DND-41 (cell line): Measurements from ENCODE around the gene PDAP1.

Source experiments
- ATAC-seq: fragments of 200-7000 bp; cut with Tn5 transposase; 3 replicates; pipeline ENCODE4 v1.9.1; 2021; ENCODE audit warnings: low read depth; ENCODE audit not compliant: insufficient read depth
- DNase-seq: peaks from one replicate; pipeline ENCODE4 v3.0.0-alpha.2; 2020
- H2AFZ ChIP-seq: 2 replicates; pipeline ENCODE4 v1.6.0; 2012; ENCODE audit warnings: low read depth, low read length
- H3K27ac ChIP-seq: 2 replicates; pipeline ENCODE4 v1.5.1; 2012; ENCODE audit warnings: low read length, inconsistent platforms
- H3K27me3 ChIP-seq: fragments of 200-600 bp; sonication (generic); 2 replicates; pipeline ENCODE4 v1.6.0; 2012; ENCODE audit warnings: low read length, mild to moderate bottlenecking, inconsistent platforms; ENCODE audit not compliant: insufficient read depth, poor library complexity
- H3K36me3 ChIP-seq: 2 replicates; pipeline ENCODE4 v1.5.1; 2012; ENCODE audit warnings: low read length, inconsistent platforms; ENCODE audit not compliant: insufficient read depth
- H3K4me1 ChIP-seq: 2 replicates; pipeline ENCODE4 v1.5.1; 2012; ENCODE audit warnings: mild to moderate bottlenecking, low read length; ENCODE audit not compliant: insufficient read depth
- H3K4me2 ChIP-seq: 2 replicates; pipeline ENCODE4 v1.6.0; 2012; ENCODE audit warnings: mild to moderate bottlenecking, moderate library complexity, low read length, inconsistent platforms; ENCODE audit not compliant: insufficient read depth
- H3K4me3 ChIP-seq, 2 experiments: fragments of 200-600 bp in 1 of 2; shearing (Covaris generic) in 1 of 2; 2 replicates each; pipeline ENCODE4 v1.5.1; 2012 to 2016; ENCODE audit warnings: inconsistent platforms in 2 of 2, low read length in 2 of 2, mild to moderate bottlenecking in 2 of 2, low read depth in 1 of 2, moderate library complexity in 1 of 2
- H3K79me2 ChIP-seq: 2 replicates; pipeline ENCODE4 v1.6.0; 2012; ENCODE audit warnings: low read length, inconsistent platforms; ENCODE audit not compliant: insufficient read depth
- H3K9ac ChIP-seq: 2 replicates; pipeline ENCODE4 v1.6.0; 2012; ENCODE audit warnings: low read depth, mild to moderate bottlenecking, inconsistent platforms, low read length, moderate library complexity
- H3K9me3 ChIP-seq: 2 replicates; pipeline ENCODE4 v1.5.1; 2012; ENCODE audit warnings: low read length, moderate library complexity, mild to moderate bottlenecking, inconsistent platforms; ENCODE audit not compliant: insufficient read depth, severe bottlenecking
- H4K20me1 ChIP-seq: 2 replicates; pipeline ENCODE4 v1.6.0; 2012; ENCODE audit warnings: low read length; ENCODE audit not compliant: insufficient read depth
- EZH2 ChIP-seq: IDR thresholded peaks from 3 replicates; pipeline ENCODE4 v1.6.1; 2012; ENCODE audit warnings: borderline replicate concordance, low read depth, mild to moderate bottlenecking, moderate library complexity, low read length, inconsistent platforms; ENCODE audit not compliant: severe bottlenecking
- TF ChIP-seq, protein P1 (sequence below): IDR thresholded peaks from 2 replicates; pipeline ENCODE4 v1.5.1; 2012; ENCODE audit warnings: borderline replicate concordance, low read length, moderate library complexity, mild to moderate bottlenecking; ENCODE audit not compliant: poor library complexity, severe bottlenecking; ENCODE audit errors: extremely low read depth

The PDAP1 gene

DNA sequence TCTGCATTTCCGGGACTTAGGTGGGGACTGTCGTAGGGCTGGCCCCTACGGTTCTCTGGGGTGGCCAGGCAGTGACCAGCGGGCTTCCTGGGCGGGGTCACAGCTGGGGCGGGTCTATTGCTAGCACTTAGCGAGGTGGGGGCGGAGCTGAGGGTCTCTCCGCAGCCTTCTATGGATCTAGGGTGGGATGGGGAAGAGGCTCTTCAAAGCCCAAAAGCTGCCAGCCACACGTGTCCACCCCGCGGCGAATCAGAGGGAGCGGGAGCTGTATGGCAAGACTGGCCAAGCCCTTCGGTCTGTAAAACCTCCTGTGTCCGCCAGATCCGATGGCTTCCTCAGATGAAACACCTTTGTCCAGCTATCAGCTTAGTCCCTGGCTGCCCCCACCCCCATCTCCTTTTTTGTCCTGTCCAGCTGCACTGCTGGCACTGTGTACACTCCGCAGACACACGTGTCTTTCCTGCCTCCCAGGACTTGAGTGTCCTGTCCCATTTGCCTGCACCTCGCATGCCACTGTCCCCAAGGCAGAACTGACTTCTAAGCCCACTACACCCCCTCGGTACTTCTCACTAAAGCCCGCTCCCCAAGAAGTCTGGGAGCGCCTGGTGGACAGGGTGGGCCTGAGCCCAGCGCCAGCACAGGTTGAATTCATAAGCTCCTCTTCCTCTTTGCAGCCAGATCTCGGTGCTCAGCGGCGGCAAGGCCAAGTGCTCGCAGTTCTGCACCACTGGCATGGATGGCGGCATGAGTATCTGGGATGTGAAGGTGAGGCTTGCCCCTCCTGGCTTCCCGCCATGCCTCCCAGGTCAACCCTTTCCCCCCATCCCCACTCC lies 14.8 kb downstream of the PDAP1 start:
- no peaks in the 10 kb centered on the region for H3K9me3 ChIP-seq
- TF ChIP-seq, protein P1, sequence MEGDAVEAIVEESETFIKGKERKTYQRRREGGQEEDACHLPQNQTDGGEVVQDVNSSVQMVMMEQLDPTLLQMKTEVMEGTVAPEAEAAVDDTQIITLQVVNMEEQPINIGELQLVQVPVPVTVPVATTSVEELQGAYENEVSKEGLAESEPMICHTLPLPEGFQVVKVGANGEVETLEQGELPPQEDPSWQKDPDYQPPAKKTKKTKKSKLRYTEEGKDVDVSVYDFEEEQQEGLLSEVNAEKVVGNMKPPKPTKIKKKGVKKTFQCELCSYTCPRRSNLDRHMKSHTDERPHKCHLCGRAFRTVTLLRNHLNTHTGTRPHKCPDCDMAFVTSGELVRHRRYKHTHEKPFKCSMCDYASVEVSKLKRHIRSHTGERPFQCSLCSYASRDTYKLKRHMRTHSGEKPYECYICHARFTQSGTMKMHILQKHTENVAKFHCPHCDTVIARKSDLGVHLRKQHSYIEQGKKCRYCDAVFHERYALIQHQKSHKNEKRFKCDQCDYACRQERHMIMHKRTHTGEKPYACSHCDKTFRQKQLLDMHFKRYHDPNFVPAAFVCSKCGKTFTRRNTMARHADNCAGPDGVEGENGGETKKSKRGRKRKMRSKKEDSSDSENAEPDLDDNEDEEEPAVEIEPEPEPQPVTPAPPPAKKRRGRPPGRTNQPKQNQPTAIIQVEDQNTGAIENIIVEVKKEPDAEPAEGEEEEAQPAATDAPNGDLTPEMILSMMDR, result no peak
- no peak for TF ChIP-seq EZH2
- H3K4me1 ChIP-seq, result no peaks in the 10 kb centered on the region
- no peaks in the 10 kb centered on the region for H3K27me3 ChIP-seq
- H3K4me2 ChIP-seq, result no peak overlapping the region
- ATAC-seq (0 out of 3 replicates have a peak, but pooled peaks have one; percentile 7), DNase-seq (no peak)
- no peak overlapping the region for H3K4me3 ChIP-seq
- H3K9ac ChIP-seq, result no peak overlapping the region
- no peak overlapping the region for H3K27ac ChIP-seq
- no peak overlapping the region for H2AFZ ChIP-seq
- H4K20me1 ChIP-seq, result peaks cover 48% of the 10 kb centered on the region
- peaks cover 91% of the 10 kb centered on the region for H3K36me3 ChIP-seq
- H3K79me2 ChIP-seq, result peaks cover 20% of the 10 kb centered on the region

DNA sequence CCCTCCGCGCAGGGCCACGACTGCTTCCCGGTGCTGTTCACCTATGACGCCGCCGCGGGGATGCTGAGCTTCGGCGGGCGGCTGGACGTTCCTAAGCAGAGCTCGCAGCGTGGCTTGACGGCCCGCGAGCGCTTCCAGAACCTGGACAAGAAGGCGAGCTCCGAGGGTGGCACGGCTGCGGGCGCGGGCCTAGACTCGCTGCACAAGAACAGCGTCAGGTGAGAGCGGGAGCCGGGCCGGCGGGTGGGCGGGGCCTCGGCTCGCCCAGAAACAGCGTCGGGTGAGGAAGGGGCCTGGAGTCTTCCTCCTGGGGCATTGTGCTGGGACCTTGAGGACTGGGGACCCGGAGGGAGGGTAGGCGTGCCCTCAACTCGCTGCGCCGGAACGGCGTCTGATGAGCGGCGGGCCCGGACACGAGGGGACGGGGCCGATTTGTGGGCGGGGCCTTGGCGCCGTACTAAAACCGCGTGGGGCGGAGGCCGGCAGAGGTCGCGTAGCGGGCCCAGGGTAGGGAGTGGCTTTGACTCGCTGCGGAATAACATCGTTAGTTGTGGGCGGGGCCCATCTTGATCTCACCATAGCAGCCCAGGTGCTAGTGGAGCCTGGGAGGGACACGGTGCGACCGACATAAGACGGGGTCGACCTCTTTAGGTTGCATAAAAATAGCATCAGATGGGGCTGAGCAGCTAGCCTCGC lies 15.6 kb downstream of the PDAP1 start:
- Histone ChIP-seq H3K27me3 (no peaks in the 10 kb centered on the region), H3K4me1 (no peaks in the 10 kb centered on the region), H3K4me3 (no peak overlapping the region), H4K20me1 (peaks cover 48% of the 10 kb centered on the region), H3K4me2 (no peak overlapping the region), H2AFZ (no peak overlapping the region), H3K9ac (no peak overlapping the region), H3K9me3 (no peaks in the 10 kb centered on the region), H3K36me3 (peaks cover 91% of the 10 kb centered on the region), H3K27ac (no peak overlapping the region), H3K79me2 (peaks cover 18% of the 10 kb centered on the region)
- ATAC-seq (no peak), DNase-seq (no peak)
- TF ChIP-seq, protein P1, result no peak
- TF ChIP-seq EZH2, result no peak

DNA sequence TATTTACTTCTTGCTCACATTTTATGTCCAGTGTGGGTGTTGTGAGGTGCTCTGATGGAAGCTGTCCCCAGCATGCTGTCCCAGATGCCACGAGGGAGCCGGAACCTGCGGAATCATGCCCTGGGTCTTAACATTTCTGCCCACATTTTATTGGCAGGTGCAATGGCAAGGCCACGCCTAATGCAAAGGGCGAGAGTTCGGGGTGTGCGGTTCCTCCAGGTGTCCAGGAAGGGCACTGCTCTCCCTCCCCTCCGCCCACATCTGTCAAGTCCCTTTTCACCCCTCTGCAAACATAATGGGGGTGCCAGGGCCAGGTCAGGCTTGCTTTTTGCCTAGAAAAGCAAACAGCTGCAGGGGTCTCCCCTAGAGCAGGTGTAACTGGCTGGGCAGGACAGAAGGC lies 16.4 kb downstream of the PDAP1 start:
- no peaks in the 10 kb centered on the region for H3K4me1 ChIP-seq
- ATAC-seq (no peak), DNase-seq (no peak)
- H3K36me3 ChIP-seq, result peaks cover 88% of the 10 kb centered on the region
- H3K9me3 ChIP-seq, result no peaks in the 10 kb centered on the region
- no peak overlapping the region for H3K9ac ChIP-seq
- H3K4me2 ChIP-seq, result no peak overlapping the region
- no peaks in the 10 kb centered on the region for H3K27me3 ChIP-seq
- no peak overlapping the region for H2AFZ ChIP-seq
- H3K79me2 ChIP-seq, result peaks cover 16% of the 10 kb centered on the region
- no peak overlapping the region for H3K27ac ChIP-seq
- peaks cover 43% of the 10 kb centered on the region for H4K20me1 ChIP-seq
- H3K4me3 ChIP-seq, result no peak overlapping the region
- TF ChIP-seq, protein P1, result no peak
- no peak for TF ChIP-seq EZH2
